K562 (cell line): ENCODE data around the gene DAD1. TPM values are rescaled to one million over a fixed set of nuclear protein-coding genes. Genes with fewer than 3 reads are reported as not detected.

Source experiments
- ATAC-seq: fragments of 200-7000 bp; cut with Tn5 transposase; 3 replicates; pipeline ENCODE4 v1.9.1; 2020; ENCODE audit warnings: moderate library complexity
- BruUV-seq: library from RNA; stranded (reverse); fragments of 400-500 nt; replicated peaks from 2 replicates; lab custom pipeline; 2021; lab: Mats Ljungman, UMichigan
- CTCF ChIA-PET: fragments of 300-600 bp; formaldehyde crosslinking; extraction: SDS; loops from one replicate; lab custom pipeline; 2021; ENCODE audit warnings: low intra/inter-chr PET ratio; lab: Yijun Ruan, JAX
- POLR2A ChIA-PET: fragments of 300-600, 350-650 bp; sonication (Branson Sonifier 250); formaldehyde crosslinking; extraction: SDS; loops from one replicate; lab custom pipeline; 2021; ENCODE audit warnings: antibody characterized with exemption, inconsistent platforms; lab: Yijun Ruan, JAX
- DNase-seq, 4 experiments: peaks; one replicate each; pipeline versions ENCODE4 v3.0.0 to v3.0.0-alpha.2; 2011 to 2018; ENCODE audit warnings: low spot score in 3 of 4, mixed read lengths in 3 of 4; ENCODE audit errors: extremely low read depth in 1 of 4
- FAIRE-seq: peaks from 2 replicates; lab custom pipeline; 2011; peaks lifted over from hg19 to GRCh38; lab: Jason Lieb, UNC
- H2AFZ ChIP-seq: 2 replicates; pipeline ENCODE4 v1.6.0; 2011; ENCODE audit warnings: low read depth, low read length, control low read depth, inconsistent platforms
- H3K27ac ChIP-seq: fragments of 200-600 bp; 3 replicates; pipeline ENCODE4 v1.8.0; 2011; ENCODE audit warnings: low read depth, mild to moderate bottlenecking, control low read depth, inconsistent platforms, low read length, moderate library complexity, mixed read lengths; ENCODE audit errors: extremely low read depth
- H3K27me3 ChIP-seq, 2 experiments: fragments of 300-600 bp in 1 of 2; 2 replicates in 1 of 2; 3 replicates in 1 of 2; pipeline versions ENCODE4 v1.6.0 to v1.8.0; 2011; ENCODE audit warnings: inconsistent platforms in 2 of 2, low read length in 2 of 2, mild to moderate bottlenecking in 1 of 2, mixed read lengths in 1 of 2, moderate library complexity in 1 of 2; ENCODE audit not compliant: control insufficient read depth in 2 of 2, insufficient read depth in 2 of 2
- H3K36me3 ChIP-seq: fragments of 300-600 bp; 3 replicates; pipeline ENCODE4 v1.8.0; 2011; ENCODE audit warnings: mild to moderate bottlenecking, low read length, inconsistent platforms; ENCODE audit not compliant: control insufficient read depth, insufficient read depth
- H3K4me1 ChIP-seq, 2 experiments: fragments of 200-600 bp in 1 of 2; replicated peaks in 1 of 2; 2 replicates in 1 of 2; 3 replicates in 1 of 2; pipeline versions ENCODE4 v1.5.1 to v1.8.0; 2011; ENCODE audit warnings: inconsistent platforms in 2 of 2, low read length in 2 of 2, mild to moderate bottlenecking in 1 of 2, mixed read lengths in 1 of 2, moderate library complexity in 1 of 2; ENCODE audit not compliant: control insufficient read depth in 2 of 2, insufficient read depth in 2 of 2
- H3K4me2 ChIP-seq: 2 replicates; pipeline ENCODE4 v1.6.1; 2011; ENCODE audit warnings: low read length, control low read depth, inconsistent platforms, mixed read lengths; ENCODE audit not compliant: insufficient read depth
- H3K4me3 ChIP-seq: fragments of 200-600 bp; sonication (generic), shearing (Covaris generic); 2 replicates; pipeline ENCODE4 v1.5.1; 2016; ENCODE audit warnings: control low read depth, inconsistent platforms
- H3K79me2 ChIP-seq: fragments of 200-600 bp; 3 replicates; pipeline ENCODE4 v1.8.0; 2011; ENCODE audit warnings: low read length, inconsistent platforms; ENCODE audit not compliant: control insufficient read depth, insufficient read depth
- H3K9ac ChIP-seq, 2 experiments: 2 replicates each; pipeline versions ENCODE4 v1.6.0 to v1.6.1; 2011; ENCODE audit warnings: low read depth in 2 of 2, low read length in 2 of 2, control low read depth in 1 of 2, inconsistent platforms in 1 of 2, mild to moderate bottlenecking in 1 of 2, mixed read lengths in 1 of 2; ENCODE audit not compliant: insufficient read depth in 1 of 2
- H3K9me1 ChIP-seq: one replicate; pipeline ENCODE4 v1.6.0; 2011; ENCODE audit warnings: inconsistent platforms, mild to moderate bottlenecking, low read length, moderate library complexity; ENCODE audit not compliant: control insufficient read depth, insufficient read depth
- H3K9me3 ChIP-seq: replicated peaks from 2 replicates; pipeline ENCODE4 v1.5.1; 2011; ENCODE audit warnings: low read depth, low read length, inconsistent platforms; ENCODE audit not compliant: control insufficient read depth, insufficient read depth
- H4K20me1 ChIP-seq: replicated peaks from 2 replicates; pipeline ENCODE4 v1.6.1; 2011; ENCODE audit warnings: low read length, inconsistent platforms, mixed read lengths; ENCODE audit not compliant: control insufficient read depth, insufficient read depth
- GTF2E2 ChIP-seq: fragments of 200-800 bp; sonication (Bioruptor generic); IDR thresholded peaks from 2 replicates; pipeline ENCODE4 v1.6.1; 2016; ENCODE audit warnings: missing genetic modification characterization, missing compliant biosample characterization
- NR2C2 ChIP-seq, 2 experiments: fragments of 200-800 bp in 1 of 2; sonication (Bioruptor generic) in 1 of 2; sonication (generic) in 1 of 2; formaldehyde crosslinking in 1 of 2; IDR thresholded peaks; 2 replicates each; pipeline versions ENCODE4 v1.6.1 to v1.8.0; 2016 to 2022; ENCODE audit warnings: mild to moderate bottlenecking in 1 of 2, missing compliant biosample characterization in 1 of 2, missing genetic modification characterization in 1 of 2, missing genetic modification reagents in 1 of 2
- SP1 ChIP-seq: sonication (generic); formaldehyde crosslinking; IDR thresholded peaks from 2 replicates; pipeline ENCODE4 v1.8.1; 2022; ENCODE audit warnings: mild to moderate bottlenecking, missing genetic modification reagents
- SRF ChIP-seq, 2 experiments: fragments of 250-450, 450-650 bp in 1 of 2; sonication (Bioruptor Pico) in 1 of 2; sonication (generic) in 1 of 2; formaldehyde crosslinking; IDR thresholded peaks; 2 replicates each; pipeline versions ENCODE4 v1.5.0 to v1.5.1; 2020 to 2022; ENCODE audit warnings: mild to moderate bottlenecking in 1 of 2, missing genetic modification reagents in 1 of 2
- WGBS: fragments of 100-300 bp; shearing (Covaris generic); methylation state at CpG from one replicate; pipeline ENCODE4 v1.1.6; 2016; ENCODE audit warnings: low coverage, mixed read lengths; ENCODE audit not compliant: insufficient coverage; ENCODE audit errors: missing lambda C conversion rate; 5-methylcytosine and 5-hydroxymethylcytosine counted together
- in situ Hi-C: fragments of 300-500 bp; cut with MboI; formaldehyde crosslinking; loops from 4 replicates; pipeline ENCODE4 v1.15.0; 2018; ENCODE audit warnings: inconsistent platforms, mixed read lengths
- intact Hi-C: fragments of 100-400 bp; cut with micrococcal nuclease; formaldehyde crosslinking; loops from 2 replicates; pipeline ENCODE4 v1.14.2; 2022
- polyA plus RNA-seq, 8 experiments: library from polyadenylated mRNA; depleted of rRNA in 4 of 8; stranded (reverse) in 5 of 8; unstranded in 3 of 8; fragments of >200 nt; fragmentation: Nextera tagmentation in 2 of 8; fragmentation: Illumina TruSeq in 1 of 8; extraction: Ambion mirVana in 2 of 8; extraction: Trizol in 1 of 8; gene quantifications; 2 replicates each; pipeline versions ENCODE4 v1.2.1 to v1.2.3, GENCODE V29; 2011 to 2014; ENCODE audit warnings: inconsistent platforms in 1 of 8, missing spikeins in 1 of 8
- total RNA-seq, 7 experiments: library from RNA; depleted of rRNA in 6 of 7; stranded (reverse); fragments of >200 nt in 6 of 7; fragmentation: Illumina TruSeq in 2 of 7; extraction: Trizol in 2 of 7; gene quantifications; 2 replicates each; pipeline versions ENCODE4 v1.2.1 to v1.2.3, GENCODE V29; 2011 to 2021; ENCODE audit warnings: low replicate concordance in 1 of 7
- TF ChIP-seq, protein P1 (sequence below): sonication (generic); formaldehyde crosslinking; IDR thresholded peaks from 2 replicates; pipeline ENCODE4 v1.8.0; 2022; ENCODE audit warnings: mild to moderate bottlenecking, missing genetic modification reagents
- TF ChIP-seq, protein P2 (sequence below): fragments of 450-650 bp; formaldehyde crosslinking; IDR thresholded peaks from 2 replicates; pipeline ENCODE4 v1.4.0; 2020; ENCODE audit warnings: mild to moderate bottlenecking, mixed read lengths
- TF ChIP-seq, protein P3 (sequence below): fragments of 200-600 bp; sonication (generic); IDR thresholded peaks from one replicate; pipeline ENCODE4 v1.6.1; 2012; ENCODE audit warnings: mild to moderate bottlenecking, low read depth, low read length, inconsistent platforms

The DAD1 gene
- total and polyA plus RNA-seq, 9 of the 15 experiments (the other 6 are each of a cell fraction or from before 2014, with no cell fraction given) = 104 to 617 (median 222) TPM

DNA sequence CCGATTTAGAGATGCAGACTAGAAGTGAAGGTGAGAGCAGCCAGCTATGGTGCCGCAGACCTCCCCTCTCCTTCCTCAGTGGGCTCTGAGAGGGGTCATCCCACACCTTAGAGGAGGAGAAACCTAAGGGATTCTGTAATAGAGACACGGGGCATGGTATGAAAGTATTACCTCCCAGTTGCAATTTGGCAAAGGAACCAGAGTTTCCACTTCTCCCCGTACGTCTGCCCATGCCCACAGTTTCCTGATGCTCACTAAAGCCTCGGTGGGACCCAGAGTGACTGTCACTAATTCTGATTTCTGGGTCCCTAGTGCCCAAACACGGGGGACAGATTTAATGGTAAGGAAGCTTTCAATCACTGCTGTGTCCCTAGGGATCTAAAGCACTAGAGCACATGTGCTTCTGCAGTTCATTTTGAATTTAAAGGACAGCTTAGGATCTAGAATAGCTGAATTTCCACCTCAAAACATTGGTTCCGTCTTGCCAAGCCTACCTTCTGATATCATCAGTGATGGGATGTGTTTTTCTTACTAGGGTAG is 44.1 kb downstream of the DAD1 start:
- Histone ChIP-seq H3K27ac (no peak overlapping the region), H3K79me2 (no peaks in the 10 kb centered on the region), H3K27me3 (peaks cover 2 to 8% of the 10 kb centered on the region in 2 experiments; a peak in 3 of 5 replicates), H3K9me1 (no peaks in the 10 kb centered on the region), H4K20me1 (no peaks in the 10 kb centered on the region), H3K36me3 (no peaks in the 10 kb centered on the region), H3K9me3 (no peaks in the 10 kb centered on the region), H2AFZ (no peak overlapping the region), H3K9ac (no peak overlapping the region), H3K4me1 (no peaks in the 10 kb centered on the region; a peak in 1 of 5 replicates)
- no TSS peak for BruUV-seq
- in situ Hi-C loops = no loop called here
- POLR2A ChIA-PET = interaction anchor here (1.5 kb wide), 1 partner anchor 18 kb away, joined by 3 read pairs; no protein-coding TSS in a partner anchor
- intact Hi-C loops = no loop called here
- DNase-seq = no peak
- WGBS = 15% methylated on average over 7 of the region's 8 CpGs
- ATAC-seq = no peak
- no peak for FAIRE-seq
- TF ChIP-seq SP1 (CRISPR knock-in tag) = no peak
- TF ChIP-seq, protein P1, sequence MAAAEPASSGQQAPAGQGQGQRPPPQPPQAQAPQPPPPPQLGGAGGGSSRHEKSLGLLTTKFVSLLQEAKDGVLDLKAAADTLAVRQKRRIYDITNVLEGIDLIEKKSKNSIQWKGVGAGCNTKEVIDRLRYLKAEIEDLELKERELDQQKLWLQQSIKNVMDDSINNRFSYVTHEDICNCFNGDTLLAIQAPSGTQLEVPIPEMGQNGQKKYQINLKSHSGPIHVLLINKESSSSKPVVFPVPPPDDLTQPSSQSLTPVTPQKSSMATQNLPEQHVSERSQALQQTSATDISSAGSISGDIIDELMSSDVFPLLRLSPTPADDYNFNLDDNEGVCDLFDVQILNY = no peak
- TF ChIP-seq, protein P2, sequence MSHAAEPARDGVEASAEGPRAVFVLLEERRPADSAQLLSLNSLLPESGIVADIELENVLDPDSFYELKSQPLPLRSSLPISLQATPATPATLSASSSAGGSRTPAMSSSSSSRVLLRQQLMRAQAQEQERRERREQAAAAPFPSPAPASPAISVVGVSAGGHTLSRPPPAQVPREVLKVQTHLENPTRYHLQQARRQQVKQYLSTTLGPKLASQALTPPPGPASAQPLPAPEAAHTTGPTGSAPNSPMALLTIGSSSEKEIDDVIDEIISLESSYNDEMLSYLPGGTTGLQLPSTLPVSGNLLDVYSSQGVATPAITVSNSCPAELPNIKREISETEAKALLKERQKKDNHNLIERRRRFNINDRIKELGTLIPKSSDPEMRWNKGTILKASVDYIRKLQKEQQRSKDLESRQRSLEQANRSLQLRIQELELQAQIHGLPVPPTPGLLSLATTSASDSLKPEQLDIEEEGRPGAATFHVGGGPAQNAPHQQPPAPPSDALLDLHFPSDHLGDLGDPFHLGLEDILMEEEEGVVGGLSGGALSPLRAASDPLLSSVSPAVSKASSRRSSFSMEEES (CRISPR knock-in tag) = no peak
- TF ChIP-seq NR2C2 (CRISPR knock-in tag; IDR thresholded peaks at IDR 0.05) = no peak
- no peak for TF ChIP-seq NR2C2 (tag; IDR thresholded peaks at IDR 0.05)
- no peak for TF ChIP-seq SRF (CRISPR knock-in tag; IDR thresholded peaks at IDR 0.05)
- no peak for TF ChIP-seq GTF2E2 (tag)
- TF ChIP-seq, protein P3, sequence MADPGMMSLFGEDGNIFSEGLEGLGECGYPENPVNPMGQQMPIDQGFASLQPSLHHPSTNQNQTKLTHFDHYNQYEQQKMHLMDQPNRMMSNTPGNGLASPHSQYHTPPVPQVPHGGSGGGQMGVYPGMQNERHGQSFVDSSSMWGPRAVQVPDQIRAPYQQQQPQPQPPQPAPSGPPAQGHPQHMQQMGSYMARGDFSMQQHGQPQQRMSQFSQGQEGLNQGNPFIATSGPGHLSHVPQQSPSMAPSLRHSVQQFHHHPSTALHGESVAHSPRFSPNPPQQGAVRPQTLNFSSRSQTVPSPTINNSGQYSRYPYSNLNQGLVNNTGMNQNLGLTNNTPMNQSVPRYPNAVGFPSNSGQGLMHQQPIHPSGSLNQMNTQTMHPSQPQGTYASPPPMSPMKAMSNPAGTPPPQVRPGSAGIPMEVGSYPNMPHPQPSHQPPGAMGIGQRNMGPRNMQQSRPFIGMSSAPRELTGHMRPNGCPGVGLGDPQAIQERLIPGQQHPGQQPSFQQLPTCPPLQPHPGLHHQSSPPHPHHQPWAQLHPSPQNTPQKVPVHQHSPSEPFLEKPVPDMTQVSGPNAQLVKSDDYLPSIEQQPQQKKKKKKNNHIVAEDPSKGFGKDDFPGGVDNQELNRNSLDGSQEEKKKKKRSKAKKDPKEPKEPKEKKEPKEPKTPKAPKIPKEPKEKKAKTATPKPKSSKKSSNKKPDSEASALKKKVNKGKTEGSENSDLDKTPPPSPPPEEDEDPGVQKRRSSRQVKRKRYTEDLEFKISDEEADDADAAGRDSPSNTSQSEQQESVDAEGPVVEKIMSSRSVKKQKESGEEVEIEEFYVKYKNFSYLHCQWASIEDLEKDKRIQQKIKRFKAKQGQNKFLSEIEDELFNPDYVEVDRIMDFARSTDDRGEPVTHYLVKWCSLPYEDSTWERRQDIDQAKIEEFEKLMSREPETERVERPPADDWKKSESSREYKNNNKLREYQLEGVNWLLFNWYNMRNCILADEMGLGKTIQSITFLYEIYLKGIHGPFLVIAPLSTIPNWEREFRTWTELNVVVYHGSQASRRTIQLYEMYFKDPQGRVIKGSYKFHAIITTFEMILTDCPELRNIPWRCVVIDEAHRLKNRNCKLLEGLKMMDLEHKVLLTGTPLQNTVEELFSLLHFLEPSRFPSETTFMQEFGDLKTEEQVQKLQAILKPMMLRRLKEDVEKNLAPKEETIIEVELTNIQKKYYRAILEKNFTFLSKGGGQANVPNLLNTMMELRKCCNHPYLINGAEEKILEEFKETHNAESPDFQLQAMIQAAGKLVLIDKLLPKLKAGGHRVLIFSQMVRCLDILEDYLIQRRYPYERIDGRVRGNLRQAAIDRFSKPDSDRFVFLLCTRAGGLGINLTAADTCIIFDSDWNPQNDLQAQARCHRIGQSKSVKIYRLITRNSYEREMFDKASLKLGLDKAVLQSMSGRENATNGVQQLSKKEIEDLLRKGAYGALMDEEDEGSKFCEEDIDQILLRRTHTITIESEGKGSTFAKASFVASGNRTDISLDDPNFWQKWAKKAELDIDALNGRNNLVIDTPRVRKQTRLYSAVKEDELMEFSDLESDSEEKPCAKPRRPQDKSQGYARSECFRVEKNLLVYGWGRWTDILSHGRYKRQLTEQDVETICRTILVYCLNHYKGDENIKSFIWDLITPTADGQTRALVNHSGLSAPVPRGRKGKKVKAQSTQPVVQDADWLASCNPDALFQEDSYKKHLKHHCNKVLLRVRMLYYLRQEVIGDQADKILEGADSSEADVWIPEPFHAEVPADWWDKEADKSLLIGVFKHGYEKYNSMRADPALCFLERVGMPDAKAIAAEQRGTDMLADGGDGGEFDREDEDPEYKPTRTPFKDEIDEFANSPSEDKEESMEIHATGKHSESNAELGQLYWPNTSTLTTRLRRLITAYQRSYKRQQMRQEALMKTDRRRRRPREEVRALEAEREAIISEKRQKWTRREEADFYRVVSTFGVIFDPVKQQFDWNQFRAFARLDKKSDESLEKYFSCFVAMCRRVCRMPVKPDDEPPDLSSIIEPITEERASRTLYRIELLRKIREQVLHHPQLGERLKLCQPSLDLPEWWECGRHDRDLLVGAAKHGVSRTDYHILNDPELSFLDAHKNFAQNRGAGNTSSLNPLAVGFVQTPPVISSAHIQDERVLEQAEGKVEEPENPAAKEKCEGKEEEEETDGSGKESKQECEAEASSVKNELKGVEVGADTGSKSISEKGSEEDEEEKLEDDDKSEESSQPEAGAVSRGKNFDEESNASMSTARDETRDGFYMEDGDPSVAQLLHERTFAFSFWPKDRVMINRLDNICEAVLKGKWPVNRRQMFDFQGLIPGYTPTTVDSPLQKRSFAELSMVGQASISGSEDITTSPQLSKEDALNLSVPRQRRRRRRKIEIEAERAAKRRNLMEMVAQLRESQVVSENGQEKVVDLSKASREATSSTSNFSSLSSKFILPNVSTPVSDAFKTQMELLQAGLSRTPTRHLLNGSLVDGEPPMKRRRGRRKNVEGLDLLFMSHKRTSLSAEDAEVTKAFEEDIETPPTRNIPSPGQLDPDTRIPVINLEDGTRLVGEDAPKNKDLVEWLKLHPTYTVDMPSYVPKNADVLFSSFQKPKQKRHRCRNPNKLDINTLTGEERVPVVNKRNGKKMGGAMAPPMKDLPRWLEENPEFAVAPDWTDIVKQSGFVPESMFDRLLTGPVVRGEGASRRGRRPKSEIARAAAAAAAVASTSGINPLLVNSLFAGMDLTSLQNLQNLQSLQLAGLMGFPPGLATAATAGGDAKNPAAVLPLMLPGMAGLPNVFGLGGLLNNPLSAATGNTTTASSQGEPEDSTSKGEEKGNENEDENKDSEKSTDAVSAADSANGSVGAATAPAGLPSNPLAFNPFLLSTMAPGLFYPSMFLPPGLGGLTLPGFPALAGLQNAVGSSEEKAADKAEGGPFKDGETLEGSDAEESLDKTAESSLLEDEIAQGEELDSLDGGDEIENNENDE = no peak
- TF ChIP-seq, all 486 proteins: peak for 0
- Histone ChIP-seq H3K4me2 (no peak overlapping the region), H3K4me3 (no peak overlapping the region)
- CTCF ChIA-PET = no interaction called here
